GM12873 (cell line): ENCODE data around the gene SULF2.

Experiments
- TF ChIP-seq, protein P1 (sequence below): IDR thresholded peaks from 2 replicates; pipeline ENCODE4 v1.5.1; 2012; ENCODE audit warnings: low read depth, mild to moderate bottlenecking, moderate library complexity, low read length, control low read depth; ENCODE audit not compliant: insufficient read depth; ENCODE audit errors: missing control alignments

Gene SULF2

DNA sequence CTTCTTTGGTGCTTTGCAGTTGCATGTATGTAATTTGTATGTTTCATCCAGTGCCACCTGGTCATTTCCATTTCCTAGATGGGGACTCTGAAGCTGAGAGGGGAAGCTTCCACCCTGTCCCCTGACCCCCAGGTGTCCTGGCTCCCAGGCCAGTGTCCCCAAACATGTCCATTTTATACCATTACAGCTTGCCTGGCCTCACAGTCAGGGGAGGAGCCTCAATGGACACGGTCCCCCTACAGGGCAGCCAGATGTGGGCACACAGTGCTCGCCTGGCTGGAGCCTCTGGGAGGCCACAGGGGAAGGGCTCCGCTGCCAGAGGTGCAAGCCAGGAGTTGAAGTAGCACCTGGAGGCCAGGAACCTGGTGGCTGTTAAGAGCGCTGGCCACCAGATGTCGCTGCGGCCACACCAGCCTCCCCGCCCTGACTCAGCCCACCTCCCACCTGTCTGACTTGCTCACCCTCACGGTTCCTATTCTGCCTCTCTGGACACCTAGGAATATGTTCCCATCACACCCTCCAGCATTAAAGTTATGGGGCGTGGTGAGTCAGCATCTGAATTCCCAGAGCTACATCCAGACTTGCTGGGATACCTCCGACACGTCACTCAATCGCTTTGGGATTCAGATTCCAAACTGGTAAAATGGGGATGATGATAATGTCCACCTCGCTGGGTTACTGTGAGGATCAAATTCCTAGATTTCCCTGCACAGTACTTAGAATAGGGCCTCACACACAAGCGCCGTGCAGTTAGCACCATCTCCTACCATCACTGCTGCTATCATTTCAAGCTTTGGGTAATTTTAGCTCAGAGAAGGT, 107.4 kb downstream of the SULF2 start:
- TF ChIP-seq, protein P1, sequence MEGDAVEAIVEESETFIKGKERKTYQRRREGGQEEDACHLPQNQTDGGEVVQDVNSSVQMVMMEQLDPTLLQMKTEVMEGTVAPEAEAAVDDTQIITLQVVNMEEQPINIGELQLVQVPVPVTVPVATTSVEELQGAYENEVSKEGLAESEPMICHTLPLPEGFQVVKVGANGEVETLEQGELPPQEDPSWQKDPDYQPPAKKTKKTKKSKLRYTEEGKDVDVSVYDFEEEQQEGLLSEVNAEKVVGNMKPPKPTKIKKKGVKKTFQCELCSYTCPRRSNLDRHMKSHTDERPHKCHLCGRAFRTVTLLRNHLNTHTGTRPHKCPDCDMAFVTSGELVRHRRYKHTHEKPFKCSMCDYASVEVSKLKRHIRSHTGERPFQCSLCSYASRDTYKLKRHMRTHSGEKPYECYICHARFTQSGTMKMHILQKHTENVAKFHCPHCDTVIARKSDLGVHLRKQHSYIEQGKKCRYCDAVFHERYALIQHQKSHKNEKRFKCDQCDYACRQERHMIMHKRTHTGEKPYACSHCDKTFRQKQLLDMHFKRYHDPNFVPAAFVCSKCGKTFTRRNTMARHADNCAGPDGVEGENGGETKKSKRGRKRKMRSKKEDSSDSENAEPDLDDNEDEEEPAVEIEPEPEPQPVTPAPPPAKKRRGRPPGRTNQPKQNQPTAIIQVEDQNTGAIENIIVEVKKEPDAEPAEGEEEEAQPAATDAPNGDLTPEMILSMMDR = peak; percentile 96

DNA sequence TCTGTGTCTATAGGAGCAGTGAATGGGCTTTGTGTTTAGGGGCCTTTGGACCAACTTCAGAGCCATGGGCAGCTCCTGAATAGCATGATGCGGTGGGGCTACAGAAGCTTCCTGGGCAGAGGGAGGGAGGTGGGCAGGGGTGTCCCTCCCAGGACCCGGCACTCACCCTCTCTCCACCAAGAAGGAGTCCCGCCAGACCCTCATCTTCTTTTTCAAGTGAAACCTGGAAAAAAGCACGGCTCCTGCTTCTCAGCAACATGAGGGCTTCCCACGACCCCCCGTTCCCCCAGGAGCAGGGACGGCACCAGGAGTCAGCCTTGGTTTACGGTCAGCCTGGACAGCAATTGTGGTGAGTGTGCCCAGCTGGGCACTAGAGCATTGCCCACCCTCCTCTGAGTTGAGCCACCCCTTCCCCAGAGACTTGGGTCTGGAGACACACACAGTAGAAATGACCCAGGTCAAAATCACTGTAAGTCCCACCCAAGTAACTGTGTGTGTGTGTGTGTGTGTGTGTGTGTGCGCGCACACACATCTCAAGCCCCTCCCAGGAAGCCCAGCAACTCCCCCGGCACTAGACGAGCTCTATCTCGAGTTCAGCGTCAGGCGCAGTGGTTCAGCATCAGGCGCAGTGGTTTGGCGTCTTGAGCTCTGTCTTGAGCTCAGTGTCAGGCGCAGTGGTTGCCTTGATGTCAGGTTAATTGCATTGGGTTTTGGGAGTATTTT, 108.2 kb downstream of the SULF2 start:
- TF ChIP-seq, protein P1 = no peak

DNA sequence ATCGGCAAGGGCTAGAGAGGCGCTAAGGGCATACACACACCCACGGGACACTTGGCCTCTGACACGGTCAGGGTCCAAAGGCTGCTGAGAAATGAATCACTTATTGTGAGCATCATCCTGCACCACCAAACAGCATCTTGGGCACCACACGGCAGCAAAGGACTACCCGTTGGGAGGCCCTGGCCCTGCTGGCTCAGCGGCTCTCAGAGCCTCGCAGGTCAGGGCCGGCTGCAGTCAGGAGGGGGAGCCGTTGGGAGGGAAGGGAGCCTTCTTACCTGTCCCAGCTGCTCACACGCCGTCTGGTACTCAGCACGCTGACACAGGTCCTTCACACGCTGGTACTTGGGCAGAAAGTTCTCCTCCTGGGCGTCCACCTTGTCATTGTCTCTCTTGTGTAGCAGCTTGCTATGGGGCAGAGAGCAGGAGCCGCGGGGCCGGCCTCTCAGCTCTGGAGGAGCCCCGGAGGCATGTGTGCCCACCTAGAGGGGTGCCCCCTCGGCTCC, 109.0 kb downstream of the SULF2 start:
- TF ChIP-seq, protein P1 = no peak

DNA sequence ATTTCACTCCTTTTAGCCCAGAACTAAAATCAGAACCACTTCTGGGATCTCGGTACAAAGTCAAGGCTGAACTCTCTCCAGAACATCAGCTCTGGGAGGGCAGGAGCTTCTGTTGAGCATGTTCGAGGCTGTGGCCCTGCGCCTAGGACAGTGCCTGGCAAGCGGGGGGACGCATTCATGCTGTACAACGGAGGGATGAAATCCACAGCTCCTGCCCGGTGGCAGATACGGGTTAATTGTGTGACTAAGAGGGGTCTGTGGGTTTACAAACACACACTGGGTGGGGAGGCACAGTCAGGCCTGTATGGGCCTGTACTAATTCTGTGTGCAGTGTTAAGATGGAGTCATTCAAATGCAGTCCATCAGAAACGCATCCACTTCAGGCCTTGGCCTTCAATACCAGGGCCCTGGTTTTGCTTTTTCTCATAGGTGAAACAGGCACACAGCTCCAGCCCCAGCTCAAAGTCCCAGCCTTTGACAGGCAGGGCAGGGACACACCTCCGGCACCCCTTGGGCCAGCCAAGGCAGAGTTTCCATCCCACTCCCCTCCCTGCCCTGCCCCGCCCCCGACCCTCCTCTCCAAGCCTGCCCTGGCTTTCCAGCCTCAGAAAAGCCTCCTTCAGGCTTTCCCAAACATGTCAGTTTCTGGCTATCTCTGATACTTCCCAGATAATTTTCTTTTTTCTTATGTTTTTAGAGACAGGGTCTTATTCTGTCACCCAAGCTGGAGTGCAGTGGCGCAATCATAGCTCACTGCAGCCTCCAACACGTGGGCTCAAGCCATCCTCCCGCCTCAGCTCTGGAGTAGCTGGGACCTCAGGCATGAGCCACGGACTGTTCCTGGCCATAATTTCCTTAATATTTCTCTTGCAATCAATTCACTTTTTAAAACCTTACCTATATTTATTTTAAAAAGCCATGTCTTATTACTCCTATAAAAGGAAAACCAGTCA, 109.8 kb downstream of the SULF2 start:
- TF ChIP-seq, protein P1 = no peak

DNA sequence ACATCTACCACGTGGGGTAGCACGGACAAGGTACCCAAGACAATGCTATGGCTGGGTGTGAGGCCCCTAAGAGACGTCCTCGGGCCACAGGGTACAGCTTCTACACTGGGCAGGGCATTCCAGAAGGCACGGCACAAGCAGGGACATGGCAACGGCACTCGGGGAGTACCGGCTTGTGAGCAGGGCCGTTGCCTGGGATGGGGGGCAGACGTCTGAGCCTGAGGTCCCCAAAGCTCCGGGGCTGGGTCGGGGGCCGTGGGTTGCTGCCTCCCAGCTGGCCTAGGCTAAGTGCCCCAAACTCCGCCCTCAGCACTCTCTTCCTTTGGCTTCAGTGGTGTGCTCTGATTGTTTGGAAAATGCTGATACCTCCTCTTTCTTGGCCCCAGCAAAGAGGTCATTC, 110.6 kb downstream of the SULF2 start:
- TF ChIP-seq, protein P1 = no peak

DNA sequence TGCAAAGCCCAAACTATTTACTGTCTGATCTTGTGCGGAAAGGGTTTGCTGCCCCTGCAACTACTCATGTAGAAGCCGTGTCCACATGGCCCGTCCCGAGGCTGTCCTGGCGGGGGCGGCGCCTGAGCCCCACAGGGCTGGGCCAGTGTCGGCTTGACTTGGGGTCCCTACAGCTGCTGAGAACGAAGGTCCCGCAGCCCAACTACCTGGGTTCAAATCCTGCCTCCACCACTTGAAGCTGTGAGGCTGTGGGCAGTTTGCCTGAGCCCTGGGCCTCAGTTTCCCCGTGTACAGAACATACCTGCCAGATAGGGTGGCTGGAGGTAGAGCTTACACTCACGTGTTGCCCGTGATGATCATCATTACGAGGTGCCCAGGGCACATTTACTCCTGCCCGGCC, 111.1 kb downstream of the SULF2 start:
- TF ChIP-seq, protein P1 = no peak
